ENCODE results near the gene TRAF3IP3.

Gene TRAF3IP3, protein sequence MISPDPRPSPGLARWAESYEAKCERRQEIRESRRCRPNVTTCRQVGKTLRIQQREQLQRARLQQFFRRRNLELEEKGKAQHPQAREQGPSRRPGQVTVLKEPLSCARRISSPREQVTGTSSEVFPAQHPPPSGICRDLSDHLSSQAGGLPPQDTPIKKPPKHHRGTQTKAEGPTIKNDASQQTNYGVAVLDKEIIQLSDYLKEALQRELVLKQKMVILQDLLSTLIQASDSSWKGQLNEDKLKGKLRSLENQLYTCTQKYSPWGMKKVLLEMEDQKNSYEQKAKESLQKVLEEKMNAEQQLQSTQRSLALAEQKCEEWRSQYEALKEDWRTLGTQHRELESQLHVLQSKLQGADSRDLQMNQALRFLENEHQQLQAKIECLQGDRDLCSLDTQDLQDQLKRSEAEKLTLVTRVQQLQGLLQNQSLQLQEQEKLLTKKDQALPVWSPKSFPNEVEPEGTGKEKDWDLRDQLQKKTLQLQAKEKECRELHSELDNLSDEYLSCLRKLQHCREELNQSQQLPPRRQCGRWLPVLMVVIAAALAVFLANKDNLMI

DNA sequence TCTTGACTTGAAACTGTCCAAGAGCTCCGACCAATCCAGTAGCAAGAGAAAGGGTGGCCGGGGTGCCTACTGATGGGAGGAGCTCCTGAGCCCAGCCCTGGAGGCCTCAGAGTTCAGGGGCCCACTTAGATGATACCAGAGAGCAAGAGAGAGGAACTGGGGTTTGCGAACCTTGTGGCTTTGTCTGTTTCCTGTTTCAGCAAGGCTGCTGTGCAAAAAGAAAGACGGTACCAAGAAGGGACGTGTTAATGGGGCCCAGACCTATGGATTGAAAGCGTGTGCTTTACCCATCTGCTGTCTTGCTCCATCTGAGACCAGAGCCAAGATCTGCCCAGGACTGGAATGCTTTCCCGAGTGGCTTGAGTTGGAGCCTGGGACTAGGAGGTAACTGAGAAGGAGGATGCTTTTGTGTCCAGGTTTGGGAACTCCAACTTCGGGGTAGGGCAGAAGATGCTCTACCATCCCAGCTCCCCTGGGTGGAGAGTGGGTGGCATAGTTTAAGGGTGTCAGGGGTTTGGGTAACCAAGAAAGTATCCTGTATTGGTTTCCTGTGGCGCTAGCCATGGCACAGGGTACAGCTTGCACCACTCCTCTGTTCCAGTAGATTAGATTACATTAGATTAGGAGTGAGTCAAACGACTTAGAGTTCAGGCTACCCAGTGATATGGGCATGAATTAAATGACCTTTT is at the start of gene TRAF3IP3:
TSS of gene TRAF3IP3 (plus strand) at position 128 of the 689 bp plus-strand sequence. CDS start 3,987 bp downstream, outside the sequence.
- DNase-seq (ENCODE audit: low read depth), result peak; percentile 67

- DNase-seq (ENCODE audit: low read depth), result no peak
Measured at GRCh38 chr1:209706622-209707021, 49.2 kb upstream of the TRAF3IP3 start.

- DNase-seq (ENCODE audit: low read depth), result no peak
Measured at GRCh38 chr1:209707308-209707707, 48.5 kb upstream of the TRAF3IP3 start.

- DNase-seq (ENCODE audit: low read depth), result no peak
Measured at GRCh38 chr1:209708297-209708696, 47.6 kb upstream of the TRAF3IP3 start.

DNA sequence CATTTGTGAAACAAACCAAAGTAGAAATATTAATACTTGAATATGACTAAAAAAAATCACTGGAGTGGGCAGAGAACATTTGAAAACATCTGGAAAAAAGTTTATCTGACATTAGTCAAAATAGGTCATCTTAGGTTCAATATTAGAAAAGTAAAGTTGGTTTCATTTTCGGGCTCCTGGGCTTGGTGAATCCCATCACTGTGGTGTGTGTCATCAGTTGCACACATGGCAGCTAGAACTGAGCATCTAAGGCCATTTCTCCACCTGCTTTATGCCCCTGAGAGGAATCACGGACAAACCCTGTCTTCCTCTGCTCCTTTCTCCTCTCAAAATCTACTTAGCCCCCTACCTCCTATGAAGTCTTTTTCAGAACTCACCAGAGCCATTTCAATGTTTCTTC is 45.8 kb upstream of the TRAF3IP3 start:
- DNase-seq (ENCODE audit: low read depth), result no peak

GRCh38 chr1:209710847-209711246 is 45.0 kb upstream of the TRAF3IP3 start:
- no peak for DNase-seq (ENCODE audit: low read depth)

GRCh38 chr1:209714338-209714737 is 41.5 kb upstream of the TRAF3IP3 start:
- DNase-seq (ENCODE audit: low read depth), result no peak

GRCh38 chr1:209715314-209715713 is 40.5 kb upstream of the TRAF3IP3 start:
- no peak for DNase-seq (ENCODE audit: low read depth)

GRCh38 chr1:209717818-209718217 is 38.0 kb upstream of the TRAF3IP3 start:
- DNase-seq (ENCODE audit: low read depth), result no peak

GRCh38 chr1:209720326-209720725 is 35.5 kb upstream of the TRAF3IP3 start:
- DNase-seq (ENCODE audit: low read depth), result no peak

DNA sequence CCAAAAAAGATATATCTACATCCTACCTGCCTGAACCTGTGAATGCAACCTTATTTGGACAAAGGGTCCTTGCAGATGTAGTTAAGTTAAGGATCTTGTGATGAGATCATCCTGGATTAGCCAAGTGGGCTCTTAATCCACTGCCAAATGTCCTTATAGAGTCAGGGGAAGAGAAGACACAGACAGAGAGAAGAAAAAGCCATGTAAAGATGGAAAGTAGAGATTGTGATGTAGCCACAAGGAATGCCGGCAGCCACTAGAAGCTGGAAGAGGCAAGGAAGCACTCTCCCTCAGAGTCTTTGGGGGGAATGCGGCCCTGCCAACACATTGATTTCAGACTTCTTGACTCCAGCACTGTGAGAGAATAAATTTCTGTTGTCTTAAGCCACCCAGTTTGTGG is 35.0 kb upstream of the TRAF3IP3 start:
- DNase-seq (ENCODE audit: low read depth), result no peak

- no peak for DNase-seq (ENCODE audit: low read depth)
Measured at GRCh38 chr1:209721323-209721722, 34.5 kb upstream of the TRAF3IP3 start.

GRCh38 chr1:209723265-209723664 is 32.6 kb upstream of the TRAF3IP3 start:
- no peak for DNase-seq (ENCODE audit: low read depth)

GRCh38 chr1:209723756-209724693 is 31.8 kb upstream of the TRAF3IP3 start:
- peak; percentile 41 for DNase-seq (ENCODE audit: low read depth)

DNA sequence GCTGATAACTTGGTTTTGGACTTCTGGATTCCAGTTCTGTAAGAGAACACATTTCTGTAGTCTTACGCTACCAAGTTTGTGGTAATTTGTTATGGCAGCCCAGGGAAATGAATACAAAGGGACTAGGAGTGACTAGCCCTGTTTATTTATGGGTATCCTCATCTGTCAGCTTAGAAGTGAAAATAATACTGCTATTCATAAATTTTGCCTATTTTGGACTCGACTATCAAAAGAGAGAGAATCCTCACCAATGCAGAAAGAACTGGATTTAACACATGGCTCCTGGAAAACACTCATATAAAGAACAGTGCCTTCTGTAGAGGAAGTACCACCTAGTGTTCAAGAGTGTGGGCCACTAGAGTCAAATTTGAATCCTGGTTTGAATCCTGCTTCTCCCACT is 28.6 kb upstream of the TRAF3IP3 start:
- DNase-seq (ENCODE audit: low read depth), result no peak

DNA sequence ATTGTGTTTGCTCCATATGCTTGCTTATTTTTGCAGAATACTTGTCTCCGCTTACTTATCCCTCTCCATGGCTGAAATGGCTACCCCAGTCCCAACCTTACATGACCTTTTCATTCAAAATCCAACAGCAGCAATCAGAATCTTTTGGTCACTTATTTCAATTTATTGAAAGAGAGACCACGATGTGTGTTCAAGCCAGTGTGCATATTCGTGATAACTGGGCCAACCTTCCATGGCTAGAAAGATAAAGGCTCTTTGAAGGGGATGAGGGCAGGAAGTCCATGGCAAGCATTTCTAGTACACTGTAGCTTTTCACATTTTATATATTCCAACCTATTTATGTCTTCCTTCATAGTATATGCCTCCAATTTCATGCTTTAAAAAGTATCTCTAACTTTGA is 28.1 kb upstream of the TRAF3IP3 start:
- DNase-seq (ENCODE audit: low read depth), result no peak

DNA sequence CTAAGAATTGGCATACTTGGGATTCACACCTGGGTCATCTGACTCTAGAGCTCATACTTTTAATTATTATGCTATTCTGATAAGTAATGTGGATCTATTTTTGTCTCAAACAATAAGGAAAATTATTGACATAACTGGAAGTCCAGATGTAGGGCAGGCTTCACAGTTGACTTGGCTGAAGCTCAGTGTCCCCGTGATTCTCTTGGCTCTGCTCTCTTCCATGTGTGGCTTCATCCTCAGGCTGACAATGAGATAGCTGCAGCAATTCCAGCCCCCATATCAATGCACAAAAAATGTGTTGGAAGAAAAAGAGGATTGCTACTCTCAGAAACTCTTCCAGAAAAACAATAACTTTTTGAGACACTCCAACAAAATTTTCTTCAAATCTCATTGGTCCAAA is 27.4 kb upstream of the TRAF3IP3 start:
- DNase-seq (ENCODE audit: low read depth), result no peak

- no peak for DNase-seq (ENCODE audit: low read depth)
Measured at GRCh38 chr1:209729436-209729835, 26.4 kb upstream of the TRAF3IP3 start.

DNA sequence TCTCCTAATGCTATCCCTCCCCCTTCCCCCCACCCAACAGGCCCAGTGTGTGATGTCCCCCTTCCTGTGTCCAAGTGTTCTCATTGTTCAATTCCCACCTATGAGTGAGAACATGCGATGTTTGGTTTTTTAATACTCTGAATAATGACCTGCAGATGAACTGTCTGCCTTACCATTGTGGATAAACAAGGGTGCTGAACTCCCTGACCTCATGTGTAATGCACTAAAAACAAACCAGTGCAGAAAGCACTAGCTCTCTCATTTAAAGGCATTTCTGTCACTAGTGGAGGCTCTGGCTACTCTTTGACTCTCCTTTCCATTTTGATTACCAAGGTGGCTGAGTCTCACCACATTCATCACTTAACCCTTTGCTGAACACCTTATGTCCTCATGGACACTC is 23.1 kb upstream of the TRAF3IP3 start:
- DNase-seq (ENCODE audit: low read depth), result no peak

GRCh38 chr1:209733409-209734192 is 22.3 kb upstream of the TRAF3IP3 start:
- DNase-seq (ENCODE audit: low read depth), result no peak

DNA sequence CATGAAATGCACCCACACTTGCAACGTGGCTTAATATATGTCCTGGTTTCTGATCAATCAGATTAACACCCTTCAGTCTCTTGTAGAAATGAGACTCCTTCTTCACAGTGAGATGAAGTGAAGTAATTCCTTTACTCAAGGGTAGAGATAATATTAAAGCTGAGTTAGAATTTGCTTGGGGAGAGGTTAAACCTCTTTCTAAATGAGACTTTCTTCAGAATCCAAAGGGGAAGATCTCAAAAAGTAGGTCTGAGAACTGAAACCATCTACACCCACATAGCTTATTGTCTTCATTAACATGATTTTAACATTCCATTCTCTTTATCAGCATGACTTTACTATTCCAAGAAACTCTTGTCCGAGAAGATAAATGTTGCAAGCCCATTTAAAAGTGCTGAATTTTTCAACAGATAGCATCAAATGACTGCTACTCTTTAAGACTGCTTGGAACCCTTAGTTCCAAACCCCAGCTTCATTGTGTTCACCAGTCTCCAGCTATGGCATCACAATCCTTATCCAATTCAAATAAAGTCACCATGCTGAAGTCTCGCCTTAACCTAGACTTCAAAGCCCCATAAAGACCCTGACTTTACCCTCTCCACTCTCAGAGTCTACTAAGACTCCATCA is 19.2 kb upstream of the TRAF3IP3 start:
- DNase-seq (ENCODE audit: low read depth), result no peak

Data from activated T-cell treated with anti-CD3 and anti-CD28 coated beads for 48 hours (primary cell).